GM18861 (cell line): ENCODE data around the gene UNC119.
A peak's percentile ranks its signal among the peaks of the same experiment; 100 is the strongest.

ENCODE experiments used
- ATAC-seq: cut with Tn5 transposase; IDR thresholded peaks from one replicate; pipeline ENCODE4 v1.9.1; 2021; ENCODE audit not compliant: unreplicated experiment

Gene UNC119

GRCh38 chr17:28573521-28573920 lies 21.1 kb upstream of the UNC119 start:
- ATAC-seq = no peak

GRCh38 chr17:28573040-28573380 lies 20.6 kb upstream of the UNC119 start:
- ATAC-seq = no peak

GRCh38 chr17:28572259-28573039 lies 20.0 kb upstream of the UNC119 start:
- no peak for ATAC-seq

GRCh38 chr17:28571361-28572122 lies 19.1 kb upstream of the UNC119 start, which contains the start of gene PIGS:
TSS of gene PIGS (minus strand) at chr17:28571524. CDS start at chr17:28571496, 28 bp downstream.
- peak; percentile 54 for ATAC-seq

GRCh38 chr17:28570716-28571360 lies 18.4 kb upstream of the UNC119 start:
- no peak for ATAC-seq

GRCh38 chr17:28569446-28569845 lies 17.0 kb upstream of the UNC119 start:
- no peak for ATAC-seq

GRCh38 chr17:28567604-28568003 lies 15.2 kb upstream of the UNC119 start:
- peak; percentile 32 for ATAC-seq

- ATAC-seq = no peak
Measured at GRCh38 chr17:28563475-28563874, 11.1 kb upstream of the UNC119 start.

- ATAC-seq = no peak
Measured at GRCh38 chr17:28555022-28555421, 2.6 kb upstream of the UNC119 start.

GRCh38 chr17:28554565-28554964 lies 2.1 kb upstream of the UNC119 start:
- ATAC-seq = no peak

- no peak for ATAC-seq
Measured at GRCh38 chr17:28553000-28553505, 629 bp upstream of the UNC119 start.

GRCh38 chr17:28551421-28552175 lies 826 bp downstream of the UNC119 start:
- ATAC-seq = no peak

- ATAC-seq = no peak
Measured at GRCh38 chr17:28550858-28551257, 1.6 kb downstream of the UNC119 start.

- ATAC-seq = peak; percentile 42
Measured at GRCh38 chr17:28549236-28550132, 2.9 kb downstream of the UNC119 start.

GRCh38 chr17:28548417-28549130 lies 3.9 kb downstream of the UNC119 start:
- ATAC-seq = no peak

- ATAC-seq = peak; percentile 30
Measured at GRCh38 chr17:28547623-28548416, 4.6 kb downstream of the UNC119 start.

GRCh38 chr17:28547096-28547622 lies 5.3 kb downstream of the UNC119 start:
- no peak for ATAC-seq

GRCh38 chr17:28545787-28546415 lies 6.5 kb downstream of the UNC119 start:
- no peak for ATAC-seq
